K562 (cell line): ENCODE measurements around the gene FAM151A. TPM values are rescaled to one million over a fixed set of nuclear protein-coding genes. Genes with fewer than 3 reads are reported as not detected.

Source experiments
- ATAC-seq: fragments of 200-7000 bp; cut with Tn5 transposase; 3 replicates; pipeline ENCODE4 v1.9.1; 2020; ENCODE audit warnings: moderate library complexity
- BruUV-seq: library from RNA; stranded (reverse); fragments of 400-500 nt; replicated peaks from 2 replicates; lab custom pipeline; 2021; lab: Mats Ljungman, UMichigan
- CTCF ChIA-PET: fragments of 300-600 bp; formaldehyde crosslinking; extraction: SDS; loops from one replicate; lab custom pipeline; 2021; ENCODE audit warnings: low intra/inter-chr PET ratio; lab: Yijun Ruan, JAX
- POLR2A ChIA-PET: fragments of 300-600, 350-650 bp; sonication (Branson Sonifier 250); formaldehyde crosslinking; extraction: SDS; loops from one replicate; lab custom pipeline; 2021; ENCODE audit warnings: antibody characterized with exemption, inconsistent platforms; lab: Yijun Ruan, JAX
- DNase-seq, 4 experiments: peaks; one replicate each; pipeline versions ENCODE4 v3.0.0 to v3.0.0-alpha.2; 2011 to 2018; ENCODE audit warnings: low spot score in 3 of 4, mixed read lengths in 3 of 4; ENCODE audit errors: extremely low read depth in 1 of 4
- FAIRE-seq: peaks from 2 replicates; lab custom pipeline; 2011; peaks lifted over from hg19 to GRCh38; lab: Jason Lieb, UNC
- H2AFZ ChIP-seq: 2 replicates; pipeline ENCODE4 v1.6.0; 2011; ENCODE audit warnings: low read depth, low read length, control low read depth, inconsistent platforms
- H3K27ac ChIP-seq: fragments of 200-600 bp; 3 replicates; pipeline ENCODE4 v1.8.0; 2011; ENCODE audit warnings: low read depth, mild to moderate bottlenecking, control low read depth, inconsistent platforms, low read length, moderate library complexity, mixed read lengths; ENCODE audit errors: extremely low read depth
- H3K27me3 ChIP-seq, 2 experiments: fragments of 300-600 bp in 1 of 2; 2 replicates in 1 of 2; 3 replicates in 1 of 2; pipeline versions ENCODE4 v1.6.0 to v1.8.0; 2011; ENCODE audit warnings: inconsistent platforms in 2 of 2, low read length in 2 of 2, mild to moderate bottlenecking in 1 of 2, mixed read lengths in 1 of 2, moderate library complexity in 1 of 2; ENCODE audit not compliant: control insufficient read depth in 2 of 2, insufficient read depth in 2 of 2
- H3K36me3 ChIP-seq: fragments of 300-600 bp; 3 replicates; pipeline ENCODE4 v1.8.0; 2011; ENCODE audit warnings: mild to moderate bottlenecking, low read length, inconsistent platforms; ENCODE audit not compliant: control insufficient read depth, insufficient read depth
- H3K4me1 ChIP-seq, 2 experiments: fragments of 200-600 bp in 1 of 2; replicated peaks in 1 of 2; 2 replicates in 1 of 2; 3 replicates in 1 of 2; pipeline versions ENCODE4 v1.5.1 to v1.8.0; 2011; ENCODE audit warnings: inconsistent platforms in 2 of 2, low read length in 2 of 2, mild to moderate bottlenecking in 1 of 2, mixed read lengths in 1 of 2, moderate library complexity in 1 of 2; ENCODE audit not compliant: control insufficient read depth in 2 of 2, insufficient read depth in 2 of 2
- H3K4me2 ChIP-seq: 2 replicates; pipeline ENCODE4 v1.6.1; 2011; ENCODE audit warnings: low read length, control low read depth, inconsistent platforms, mixed read lengths; ENCODE audit not compliant: insufficient read depth
- H3K4me3 ChIP-seq: fragments of 200-600 bp; sonication (generic), shearing (Covaris generic); 2 replicates; pipeline ENCODE4 v1.5.1; 2016; ENCODE audit warnings: control low read depth, inconsistent platforms
- H3K79me2 ChIP-seq: fragments of 200-600 bp; 3 replicates; pipeline ENCODE4 v1.8.0; 2011; ENCODE audit warnings: low read length, inconsistent platforms; ENCODE audit not compliant: control insufficient read depth, insufficient read depth
- H3K9ac ChIP-seq, 2 experiments: 2 replicates each; pipeline versions ENCODE4 v1.6.0 to v1.6.1; 2011; ENCODE audit warnings: low read depth in 2 of 2, low read length in 2 of 2, control low read depth in 1 of 2, inconsistent platforms in 1 of 2, mild to moderate bottlenecking in 1 of 2, mixed read lengths in 1 of 2; ENCODE audit not compliant: insufficient read depth in 1 of 2
- H3K9me1 ChIP-seq: one replicate; pipeline ENCODE4 v1.6.0; 2011; ENCODE audit warnings: inconsistent platforms, mild to moderate bottlenecking, low read length, moderate library complexity; ENCODE audit not compliant: control insufficient read depth, insufficient read depth
- H3K9me3 ChIP-seq: replicated peaks from 2 replicates; pipeline ENCODE4 v1.5.1; 2011; ENCODE audit warnings: low read depth, low read length, inconsistent platforms; ENCODE audit not compliant: control insufficient read depth, insufficient read depth
- H4K20me1 ChIP-seq: replicated peaks from 2 replicates; pipeline ENCODE4 v1.6.1; 2011; ENCODE audit warnings: low read length, inconsistent platforms, mixed read lengths; ENCODE audit not compliant: control insufficient read depth, insufficient read depth
- CTBP1 ChIP-seq: fragments of 450-650 bp; IDR thresholded peaks from 2 replicates; pipeline ENCODE4 v1.6.1; 2016; ENCODE audit warnings: borderline replicate concordance
- DNMT1 ChIP-seq: fragments of 450-650 bp; IDR thresholded peaks from 2 replicates; pipeline ENCODE4 v1.6.1; 2016; ENCODE audit warnings: antibody characterized with exemption, mild to moderate bottlenecking
- MECOM ChIP-seq: fragments of 250-450 bp; sonication (Bioruptor Pico); IDR thresholded peaks from 2 replicates; pipeline ENCODE4 v1.8.0; 2022; ENCODE audit warnings: inconsistent platforms
- NBN ChIP-seq: fragments of 450-650 bp; IDR thresholded peaks from 2 replicates; pipeline ENCODE4 v1.6.1; 2016; ENCODE audit warnings: low read depth, mild to moderate bottlenecking
- NFIX ChIP-seq: fragments of 250-450 bp; sonication (Bioruptor Pico); IDR thresholded peaks from 2 replicates; pipeline ENCODE4 v1.4.0; 2020; ENCODE audit warnings: low read depth, mild to moderate bottlenecking, moderate library complexity
- RERE ChIP-seq: sonication (generic); formaldehyde crosslinking; IDR thresholded peaks from 2 replicates; pipeline ENCODE4 v1.8.0; 2023; ENCODE audit warnings: missing genetic modification reagents, mild to moderate bottlenecking, borderline replicate concordance
- SREBF1 ChIP-seq: fragments of 150-350 bp; IDR thresholded peaks from 2 replicates; pipeline ENCODE4 v1.6.1; 2014; ENCODE audit warnings: antibody characterized with exemption, low read depth, low read length, borderline replicate concordance
- THRAP3 ChIP-seq: fragments of 450-650 bp; IDR thresholded peaks from 2 replicates; pipeline ENCODE4 v1.6.1; 2016; ENCODE audit warnings: mild to moderate bottlenecking, inconsistent platforms, borderline replicate concordance
- ZNF395 ChIP-seq: fragments of 200-800 bp; sonication (Bioruptor generic); IDR thresholded peaks from 2 replicates; pipeline ENCODE4 v1.6.1; 2017; ENCODE audit warnings: missing genetic modification characterization, missing compliant biosample characterization
- ZNF609 ChIP-seq: sonication (generic); formaldehyde crosslinking; IDR thresholded peaks from 2 replicates; pipeline ENCODE4 v1.8.1; 2023; ENCODE audit warnings: missing genetic modification reagents, mild to moderate bottlenecking, borderline replicate concordance
- WGBS: fragments of 100-300 bp; shearing (Covaris generic); methylation state at CpG from one replicate; pipeline ENCODE4 v1.1.6; 2016; ENCODE audit warnings: low coverage, mixed read lengths; ENCODE audit not compliant: insufficient coverage; ENCODE audit errors: missing lambda C conversion rate; 5-methylcytosine and 5-hydroxymethylcytosine counted together
- in situ Hi-C: fragments of 300-500 bp; cut with MboI; formaldehyde crosslinking; loops from 4 replicates; pipeline ENCODE4 v1.15.0; 2018; ENCODE audit warnings: inconsistent platforms, mixed read lengths
- intact Hi-C: fragments of 100-400 bp; cut with micrococcal nuclease; formaldehyde crosslinking; loops from 2 replicates; pipeline ENCODE4 v1.14.2; 2022
- polyA plus RNA-seq, 8 experiments: library from polyadenylated mRNA; depleted of rRNA in 4 of 8; stranded (reverse) in 5 of 8; unstranded in 3 of 8; fragments of >200 nt; fragmentation: Nextera tagmentation in 2 of 8; fragmentation: Illumina TruSeq in 1 of 8; extraction: Ambion mirVana in 2 of 8; extraction: Trizol in 1 of 8; gene quantifications; 2 replicates each; pipeline versions ENCODE4 v1.2.1 to v1.2.3, GENCODE V29; 2011 to 2014; ENCODE audit warnings: inconsistent platforms in 1 of 8, missing spikeins in 1 of 8
- total RNA-seq, 7 experiments: library from RNA; depleted of rRNA in 6 of 7; stranded (reverse); fragments of >200 nt in 6 of 7; fragmentation: Illumina TruSeq in 2 of 7; extraction: Trizol in 2 of 7; gene quantifications; 2 replicates each; pipeline versions ENCODE4 v1.2.1 to v1.2.3, GENCODE V29; 2011 to 2021; ENCODE audit warnings: low replicate concordance in 1 of 7

The FAM151A gene
- total and polyA plus RNA-seq, 9 of the 15 experiments (the other 6 are each of a cell fraction or from before 2014, with no cell fraction given) = not detected

- FAIRE-seq (no peak), ATAC-seq (no peak), DNase-seq (no peak)
- Histone ChIP-seq H3K27ac (no peak overlapping the region), H2AFZ (no peak overlapping the region), H3K9me1 (no peaks in the 10 kb centered on the region), H3K9ac (no peak overlapping the region), H3K36me3 (no peaks in the 10 kb centered on the region), H4K20me1 (no peaks in the 10 kb centered on the region), H3K79me2 (no peaks in the 10 kb centered on the region), H3K27me3 (peaks cover 15 to 35% of the 10 kb centered on the region in 2 experiments), H3K4me2 (no peak overlapping the region), H3K4me3 (no peak overlapping the region), H3K4me1 (no peaks in the 10 kb centered on the region), H3K9me3 (no peaks in the 10 kb centered on the region)
- no TSS peak for BruUV-seq
- intact Hi-C loops = no loop called here
- ChIA-PET POLR2A (no interaction called here), CTCF (no interaction called here)
- WGBS = no CpG with 5 or more reads among the region's 10 CpGs
- in situ Hi-C loops = no loop called here
- TF ChIP-seq RERE (CRISPR knock-in tag) = no peak
- TF ChIP-seq MECOM = no peak
- TF ChIP-seq THRAP3 = no peak
- TF ChIP-seq SREBF1 = no peak
- no peak for TF ChIP-seq CTBP1
- no peak for TF ChIP-seq NBN
- no peak for TF ChIP-seq ZNF395 (CRISPR knock-in tag)
- TF ChIP-seq NFIX (CRISPR knock-in tag) = no peak
- no peak for TF ChIP-seq DNMT1
- no peak for TF ChIP-seq ZNF609 (CRISPR knock-in tag)
Measured at GRCh38 chr1:54627196-54627595, 3.9 kb upstream of the FAM151A start.
